ENCODE results near the gene COG5.
"Not testable (repeated sequence)": the region's sequence is repeated elsewhere in the genome, so short reads cannot be mapped to it uniquely, and the experiment has no call there.

The COG5 gene

GRCh38 chr7:107537228-107537627 lies 26.5 kb downstream of the COG5 start:
- not testable (repeated sequence) for H3K9ac ChIP-seq (ENCODE audit: low read depth, low read length); H3K27me3 ChIP-seq (ENCODE audit: control insufficient read depth, insufficient read depth, low read length); H3K36me3 ChIP-seq (ENCODE audit: control insufficient read depth, insufficient read depth, low read length); H3K4me3 ChIP-seq (ENCODE audit: low read depth, low read length); H3K9me3 ChIP-seq (ENCODE audit: control insufficient read depth, insufficient read depth, low read length); H3K4me1 ChIP-seq (ENCODE audit: control insufficient read depth, insufficient read depth, low read length)

- Histone ChIP-seq H3K4me3 (ENCODE audit: low read depth, low read length) (no peak overlapping the region), H3K4me1 (ENCODE audit: control insufficient read depth, insufficient read depth, low read length) (peaks cover 6% of the 10 kb centered on the region), H3K36me3 (ENCODE audit: control insufficient read depth, insufficient read depth, low read length) (no peaks in the 10 kb centered on the region), H3K27me3 (ENCODE audit: control insufficient read depth, insufficient read depth, low read length) (no peaks in the 10 kb centered on the region), H3K9ac (ENCODE audit: low read depth, low read length) (no peak overlapping the region), H3K9me3 (ENCODE audit: control insufficient read depth, insufficient read depth, low read length) (no peaks in the 10 kb centered on the region)
Observed at GRCh38 chr7:107534139-107534538, 29.6 kb downstream of the COG5 start.

- Histone ChIP-seq H3K27me3 (ENCODE audit: control insufficient read depth, insufficient read depth, low read length) (no peaks in the 10 kb centered on the region), H3K4me3 (ENCODE audit: low read depth, low read length) (no peak overlapping the region), H3K9ac (ENCODE audit: low read depth, low read length) (no peak overlapping the region), H3K36me3 (ENCODE audit: control insufficient read depth, insufficient read depth, low read length) (no peaks in the 10 kb centered on the region), H3K4me1 (ENCODE audit: control insufficient read depth, insufficient read depth, low read length) (no peaks in the 10 kb centered on the region), H3K9me3 (ENCODE audit: control insufficient read depth, insufficient read depth, low read length) (no peaks in the 10 kb centered on the region)
Observed at GRCh38 chr7:107530751-107531150, 33.0 kb downstream of the COG5 start.

- Histone ChIP-seq H3K4me1 (ENCODE audit: control insufficient read depth, insufficient read depth, low read length) (no peaks in the 10 kb centered on the region), H3K27me3 (ENCODE audit: control insufficient read depth, insufficient read depth, low read length) (no peaks in the 10 kb centered on the region), H3K36me3 (ENCODE audit: control insufficient read depth, insufficient read depth, low read length) (no peaks in the 10 kb centered on the region), H3K9ac (ENCODE audit: low read depth, low read length) (no peak overlapping the region), H3K9me3 (ENCODE audit: control insufficient read depth, insufficient read depth, low read length) (no peaks in the 10 kb centered on the region), H3K4me3 (ENCODE audit: low read depth, low read length) (no peak overlapping the region)
Observed at GRCh38 chr7:107528461-107528860, 35.3 kb downstream of the COG5 start.

- H3K27me3 ChIP-seq (ENCODE audit: control insufficient read depth, insufficient read depth, low read length), result no peaks in the 10 kb centered on the region
- no peaks in the 10 kb centered on the region for H3K36me3 ChIP-seq (ENCODE audit: control insufficient read depth, insufficient read depth, low read length)
- H3K9ac ChIP-seq (ENCODE audit: low read depth, low read length), result no peak overlapping the region
- no peak overlapping the region for H3K4me3 ChIP-seq (ENCODE audit: low read depth, low read length)
- no peaks in the 10 kb centered on the region for H3K9me3 ChIP-seq (ENCODE audit: control insufficient read depth, insufficient read depth, low read length)
- H3K4me1 ChIP-seq (ENCODE audit: control insufficient read depth, insufficient read depth, low read length), result no peaks in the 10 kb centered on the region
Observed at GRCh38 chr7:107527196-107527595, 36.5 kb downstream of the COG5 start.

- Histone ChIP-seq H3K27me3 (ENCODE audit: control insufficient read depth, insufficient read depth, low read length) (no peaks in the 10 kb centered on the region), H3K4me1 (ENCODE audit: control insufficient read depth, insufficient read depth, low read length) (no peaks in the 10 kb centered on the region), H3K36me3 (ENCODE audit: control insufficient read depth, insufficient read depth, low read length) (no peaks in the 10 kb centered on the region), H3K4me3 (ENCODE audit: low read depth, low read length) (no peak overlapping the region), H3K9ac (ENCODE audit: low read depth, low read length) (no peak overlapping the region), H3K9me3 (ENCODE audit: control insufficient read depth, insufficient read depth, low read length) (no peaks in the 10 kb centered on the region)
Observed at GRCh38 chr7:107526672-107527071, 37.0 kb downstream of the COG5 start.

- no peak overlapping the region for H3K9ac ChIP-seq (ENCODE audit: low read depth, low read length)
- no peak overlapping the region for H3K4me3 ChIP-seq (ENCODE audit: low read depth, low read length)
- no peaks in the 10 kb centered on the region for H3K27me3 ChIP-seq (ENCODE audit: control insufficient read depth, insufficient read depth, low read length)
- H3K36me3 ChIP-seq (ENCODE audit: control insufficient read depth, insufficient read depth, low read length), result peaks cover 3% of the 10 kb centered on the region
- peaks cover 2% of the 10 kb centered on the region for H3K9me3 ChIP-seq (ENCODE audit: control insufficient read depth, insufficient read depth, low read length)
- no peaks in the 10 kb centered on the region for H3K4me1 ChIP-seq (ENCODE audit: control insufficient read depth, insufficient read depth, low read length)
Observed at GRCh38 chr7:107506674-107507339, 56.9 kb downstream of the COG5 start.

- Histone ChIP-seq H3K4me1 (ENCODE audit: control insufficient read depth, insufficient read depth, low read length) (no peaks in the 10 kb centered on the region), H3K27me3 (ENCODE audit: control insufficient read depth, insufficient read depth, low read length) (no peaks in the 10 kb centered on the region), H3K4me3 (ENCODE audit: low read depth, low read length) (no peak overlapping the region), H3K36me3 (ENCODE audit: control insufficient read depth, insufficient read depth, low read length) (peaks cover 3% of the 10 kb centered on the region), H3K9ac (ENCODE audit: low read depth, low read length) (no peak overlapping the region), H3K9me3 (ENCODE audit: control insufficient read depth, insufficient read depth, low read length) (peaks cover 2% of the 10 kb centered on the region)
Observed at GRCh38 chr7:107505997-107506673, 57.6 kb downstream of the COG5 start.

- H3K9me3 ChIP-seq (ENCODE audit: control insufficient read depth, insufficient read depth, low read length), result peaks cover 2% of the 10 kb centered on the region
- no peak overlapping the region for H3K4me3 ChIP-seq (ENCODE audit: low read depth, low read length)
- peaks cover 3% of the 10 kb centered on the region for H3K36me3 ChIP-seq (ENCODE audit: control insufficient read depth, insufficient read depth, low read length)
- H3K4me1 ChIP-seq (ENCODE audit: control insufficient read depth, insufficient read depth, low read length), result no peaks in the 10 kb centered on the region
- no peaks in the 10 kb centered on the region for H3K27me3 ChIP-seq (ENCODE audit: control insufficient read depth, insufficient read depth, low read length)
- no peak overlapping the region for H3K9ac ChIP-seq (ENCODE audit: low read depth, low read length)
Observed at GRCh38 chr7:107505362-107505761, 58.4 kb downstream of the COG5 start.

- H3K4me3 ChIP-seq (ENCODE audit: low read depth, low read length), result no peak overlapping the region
- H3K36me3 ChIP-seq (ENCODE audit: control insufficient read depth, insufficient read depth, low read length), result peaks cover 3% of the 10 kb centered on the region
- peaks cover 2% of the 10 kb centered on the region for H3K9me3 ChIP-seq (ENCODE audit: control insufficient read depth, insufficient read depth, low read length)
- no peaks in the 10 kb centered on the region for H3K4me1 ChIP-seq (ENCODE audit: control insufficient read depth, insufficient read depth, low read length)
- no peak overlapping the region for H3K9ac ChIP-seq (ENCODE audit: low read depth, low read length)
- H3K27me3 ChIP-seq (ENCODE audit: control insufficient read depth, insufficient read depth, low read length), result no peaks in the 10 kb centered on the region
Observed at GRCh38 chr7:107503687-107504086, 60.0 kb downstream of the COG5 start.

GRCh38 chr7:107502797-107503196 lies 60.9 kb downstream of the COG5 start:
- Histone ChIP-seq H3K4me3 (ENCODE audit: low read depth, low read length) (no peak overlapping the region), H3K36me3 (ENCODE audit: control insufficient read depth, insufficient read depth, low read length) (peaks cover 3% of the 10 kb centered on the region), H3K27me3 (ENCODE audit: control insufficient read depth, insufficient read depth, low read length) (no peaks in the 10 kb centered on the region), H3K4me1 (ENCODE audit: control insufficient read depth, insufficient read depth, low read length) (no peaks in the 10 kb centered on the region), H3K9me3 (ENCODE audit: control insufficient read depth, insufficient read depth, low read length) (peaks cover under 1% of the 10 kb centered on the region), H3K9ac (ENCODE audit: low read depth, low read length) (no peak overlapping the region)

- Histone ChIP-seq H3K4me3 (ENCODE audit: low read depth, low read length) (no peak overlapping the region), H3K27me3 (ENCODE audit: control insufficient read depth, insufficient read depth, low read length) (no peaks in the 10 kb centered on the region), H3K9me3 (ENCODE audit: control insufficient read depth, insufficient read depth, low read length) (no peaks in the 10 kb centered on the region), H3K36me3 (ENCODE audit: control insufficient read depth, insufficient read depth, low read length) (no peaks in the 10 kb centered on the region), H3K9ac (ENCODE audit: low read depth, low read length) (no peak overlapping the region), H3K4me1 (ENCODE audit: control insufficient read depth, insufficient read depth, low read length) (no peaks in the 10 kb centered on the region)
Observed at GRCh38 chr7:107502154-107502553, 61.6 kb downstream of the COG5 start.

Measured in iPS-15b (cell line).